Neural progenitor cell (in vitro differentiated cells): ENCODE results near the gene SLC4A1AP. TPM values are rescaled to one million over a fixed set of nuclear protein-coding genes. Genes with fewer than 3 reads are reported as not detected.
"Not testable (repeated sequence)": the region's sequence is repeated elsewhere in the genome, so short reads cannot be mapped to it uniquely, and the experiment has no call there.

Experiments used
- DNase-seq: peaks from one replicate; pipeline ENCODE4 v3.0.0-alpha.2; 2016; ENCODE audit warnings: low spot score
- H2AFZ ChIP-seq: fragments of 200-600 bp; sonication (generic); replicated peaks from 2 replicates; pipeline ENCODE4 v1.6.1; 2016; ENCODE audit warnings: antibody characterized with exemption
- H3F3A ChIP-seq: fragments of 200-600 bp; sonication (generic); 2 replicates; pipeline ENCODE4 v1.6.1; 2016; ENCODE audit warnings: antibody characterized with exemption, low read depth
- H3K27ac ChIP-seq: fragments of 200-600 bp; sonication (generic); 2 replicates; pipeline ENCODE4 v1.5.1; 2016; ENCODE audit warnings: mild to moderate bottlenecking
- H3K27me3 ChIP-seq: fragments of 200-600 bp; sonication (generic); 2 replicates; pipeline ENCODE4 v1.6.1; 2016; ENCODE audit warnings: mild to moderate bottlenecking, moderate library complexity
- H3K36me3 ChIP-seq: fragments of 200-600 bp; sonication (generic); 2 replicates; pipeline ENCODE4 v1.5.1; 2016
- H3K4me1 ChIP-seq: fragments of 200-600 bp; sonication (generic); 2 replicates; pipeline ENCODE4 v1.6.1; 2016; ENCODE audit warnings: mixed run types
- H3K4me2 ChIP-seq: fragments of 200-600 bp; sonication (generic); 2 replicates; pipeline ENCODE4 v1.6.1; 2016
- H3K4me3 ChIP-seq: fragments of 200-600 bp; sonication (generic); 2 replicates; pipeline ENCODE4 v1.5.1; 2016
- H3K79me2 ChIP-seq: fragments of 200-600 bp; sonication (generic); 2 replicates; pipeline ENCODE4 v1.6.1; 2016; ENCODE audit warnings: low read depth
- H3K9ac ChIP-seq: fragments of 200-600 bp; sonication (generic); 2 replicates; pipeline ENCODE4 v1.6.1; 2016
- H3K9me3 ChIP-seq: fragments of 200-600 bp; sonication (generic); 2 replicates; pipeline ENCODE4 v1.5.1; 2016; ENCODE audit warnings: low read depth
- H4K20me1 ChIP-seq: fragments of 200-600 bp; sonication (generic); 2 replicates; pipeline ENCODE4 v1.6.1; 2016; ENCODE audit warnings: low read depth
- H3K27ac Mint-ChIP-seq: 3 replicates; pipeline ENCODE4 v1.8.0; 2021; ENCODE audit warnings: mixed read lengths
- H3K27me3 Mint-ChIP-seq: 2 replicates; pipeline ENCODE4 v1.8.0; 2022; ENCODE audit warnings: low read depth, mild to moderate bottlenecking, inconsistent platforms, moderate library complexity, mixed read lengths; ENCODE audit not compliant: insufficient read depth
- H3K36me3 Mint-ChIP-seq: 3 replicates; pipeline ENCODE4 v1.8.0; 2021; ENCODE audit warnings: mixed read lengths
- H3K4me1 Mint-ChIP-seq: 3 replicates; pipeline ENCODE4 v1.8.0; 2021; ENCODE audit warnings: mixed read lengths
- H3K4me3 Mint-ChIP-seq: 3 replicates; pipeline ENCODE4 v1.8.0; 2021; ENCODE audit warnings: mild to moderate bottlenecking, moderate library complexity, mixed read lengths
- H3K9me3 Mint-ChIP-seq: 3 replicates; pipeline ENCODE4 v1.8.0; 2020; ENCODE audit warnings: mixed read lengths
- CTCF ChIP-seq: fragments of 200-600 bp; sonication (generic); IDR thresholded peaks from 2 replicates; pipeline ENCODE4 v1.5.1; 2017; ENCODE audit warnings: antibody characterized with exemption, mild to moderate bottlenecking
- EZH2 ChIP-seq: fragments of 200-600 bp; sonication (generic); IDR thresholded peaks from 2 replicates; pipeline ENCODE4 v1.6.1; 2017; ENCODE audit warnings: antibody characterized with exemption, mild to moderate bottlenecking, moderate library complexity
- EZH2phosphoT487 ChIP-seq: fragments of 200-600 bp; sonication (generic); IDR thresholded peaks from 2 replicates; pipeline ENCODE4 v1.6.1; 2017; ENCODE audit warnings: antibody characterized with exemption
- total RNA-seq: library from RNA; depleted of rRNA; stranded (reverse); fragments of >200 nt; gene quantifications from 2 replicates; pipeline ENCODE4 v1.2.3, GENCODE V29; 2015; ENCODE audit warnings: low replicate concordance

SLC4A1AP gene
- total RNA-seq, 1 donor from 2014 or later: 32.2 TPM

DNA sequence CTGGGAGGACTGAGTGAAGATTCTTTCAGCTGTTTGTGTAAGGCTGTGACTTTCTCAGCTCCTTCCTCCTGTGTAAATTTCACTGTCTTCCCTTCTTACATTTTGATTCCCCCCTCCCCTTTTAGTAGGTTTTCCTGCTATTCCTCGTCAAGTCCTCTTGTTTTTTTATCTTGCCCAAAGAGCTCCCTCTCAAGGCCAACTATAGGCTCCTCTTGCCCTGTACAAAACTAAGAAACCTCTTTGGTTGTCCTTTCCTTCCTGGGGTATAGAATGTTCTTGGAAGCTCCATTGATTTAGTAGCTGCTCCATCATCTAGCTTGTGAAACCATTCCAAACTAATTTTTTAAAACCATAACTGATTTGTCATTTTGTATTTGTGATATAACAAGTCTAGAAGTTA lies 42.2 kb upstream of the SLC4A1AP start:
- Histone ChIP-seq H3K27me3 (no peaks in the 10 kb centered on the region), H3K9ac (no peak overlapping the region), H3F3A (peaks cover 10% of the 10 kb centered on the region), H4K20me1 (no peaks in the 10 kb centered on the region), H2AFZ (no peak overlapping the region), H3K79me2 (no peaks in the 10 kb centered on the region), H3K9me3 (no peaks in the 10 kb centered on the region), H3K36me3 (no peaks in the 10 kb centered on the region), H3K27ac (no peak overlapping the region), H3K4me1 (no peaks in the 10 kb centered on the region), H3K4me3 (no peak overlapping the region), H3K4me2 (no peak overlapping the region)
- no peak for DNase-seq
- Mint-ChIP-seq H3K4me3 (no peak overlapping the region), H3K27me3 (no peaks in the 10 kb centered on the region), H3K27ac (no peak overlapping the region), H3K4me1 (no peaks in the 10 kb centered on the region), H3K9me3 (no peaks in the 10 kb centered on the region), H3K36me3 (peaks cover 21% of the 10 kb centered on the region)
- TF ChIP-seq EZH2: no peak
- TF ChIP-seq EZH2phosphoT487: no peak
- TF ChIP-seq CTCF: no peak

DNA sequence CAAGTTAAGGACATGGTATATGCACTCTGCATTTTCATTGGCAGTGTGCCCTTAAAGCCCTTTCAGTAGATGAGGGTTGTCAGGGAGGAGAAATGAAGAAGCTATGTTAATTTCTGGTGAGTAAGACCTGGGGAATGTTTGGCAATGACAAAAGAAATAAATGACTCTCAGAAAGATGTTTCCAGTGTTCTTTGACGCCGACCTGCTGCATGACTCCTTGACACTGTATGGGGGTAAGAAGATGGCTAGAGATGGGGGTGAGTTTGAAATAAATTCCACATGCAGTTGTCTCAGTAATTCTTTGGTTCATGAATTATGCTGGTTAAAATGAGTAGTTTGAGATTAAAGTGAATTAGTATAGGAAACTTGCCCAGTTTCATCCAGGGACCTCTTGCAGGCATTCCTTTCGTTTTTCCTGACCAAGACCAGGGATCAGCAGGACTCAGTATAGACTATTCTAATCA lies 40.7 kb upstream of the SLC4A1AP start:
- H3K9me3 ChIP-seq: no peaks in the 10 kb centered on the region
- Mint-ChIP-seq H3K4me3 (no peak overlapping the region), H3K36me3 (peaks cover 14% of the 10 kb centered on the region), H3K27ac (no peak overlapping the region), H3K27me3 (no peaks in the 10 kb centered on the region), H3K4me1 (peaks cover 6% of the 10 kb centered on the region), H3K9me3 (no peaks in the 10 kb centered on the region)
- no peaks in the 10 kb centered on the region for H3K79me2 ChIP-seq
- no peak overlapping the region for H3K27ac ChIP-seq
- no peaks in the 10 kb centered on the region for H3K36me3 ChIP-seq
- H3K4me2 ChIP-seq: no peak overlapping the region
- H3K4me1 ChIP-seq: no peaks in the 10 kb centered on the region
- TF ChIP-seq EZH2 (no peak), CTCF (no peak), EZH2phosphoT487 (no peak)
- H3K4me3 ChIP-seq: no peak overlapping the region
- no peak overlapping the region for H3K9ac ChIP-seq
- no peaks in the 10 kb centered on the region for H4K20me1 ChIP-seq
- DNase-seq: no peak
- peaks cover 10% of the 10 kb centered on the region for H3F3A ChIP-seq
- H2AFZ ChIP-seq: no peak overlapping the region
- H3K27me3 ChIP-seq: no peaks in the 10 kb centered on the region

GRCh38 chr2:27624943-27625342 lies 38.7 kb upstream of the SLC4A1AP start:
- H3K4me3 Mint-ChIP-seq: no peak overlapping the region
- H3K4me2 ChIP-seq: no peak overlapping the region
- peaks cover 8% of the 10 kb centered on the region for H3K79me2 ChIP-seq
- no peaks in the 10 kb centered on the region for H4K20me1 ChIP-seq
- peaks cover 11% of the 10 kb centered on the region for H3K36me3 Mint-ChIP-seq
- no peaks in the 10 kb centered on the region for H3K4me1 ChIP-seq
- no peaks in the 10 kb centered on the region for H3K27me3 Mint-ChIP-seq
- no peaks in the 10 kb centered on the region for H3K27me3 ChIP-seq
- H3F3A ChIP-seq: peaks cover 10% of the 10 kb centered on the region
- H3K4me3 ChIP-seq: no peak overlapping the region
- DNase-seq: no peak
- no peak overlapping the region for H2AFZ ChIP-seq
- H3K36me3 ChIP-seq: no peaks in the 10 kb centered on the region
- TF ChIP-seq EZH2phosphoT487 (no peak), EZH2 (no peak), CTCF (no peak)
- H3K9me3 Mint-ChIP-seq: no peaks in the 10 kb centered on the region
- no peak overlapping the region for H3K27ac ChIP-seq
- H3K4me1 Mint-ChIP-seq: peaks cover 9% of the 10 kb centered on the region
- no peak overlapping the region for H3K27ac Mint-ChIP-seq
- H3K9ac ChIP-seq: no peak overlapping the region
- H3K9me3 ChIP-seq: no peaks in the 10 kb centered on the region

DNA sequence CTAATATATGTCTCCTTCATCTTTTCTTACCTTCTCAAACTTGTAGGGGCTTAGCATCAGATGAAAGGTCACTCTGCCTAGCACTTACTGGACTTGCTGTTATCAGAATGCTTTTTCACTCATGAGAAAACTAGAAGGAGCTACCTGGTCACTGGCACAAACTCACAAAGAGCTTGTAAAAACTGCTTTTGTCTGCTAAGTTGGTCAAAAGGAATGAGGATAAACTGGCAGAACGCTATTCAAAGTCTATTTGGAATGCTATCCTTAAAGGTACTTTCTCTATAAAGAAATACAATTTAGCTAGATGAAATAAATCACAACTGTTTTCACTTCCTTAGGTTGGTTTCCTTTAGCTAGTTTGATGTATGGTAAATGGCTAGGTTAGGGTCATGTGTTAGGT lies 37.4 kb upstream of the SLC4A1AP start:
- H3K27ac ChIP-seq, H3K27ac Mint-ChIP-seq, H3K4me2 ChIP-seq, H3K9ac ChIP-seq, H4K20me1 ChIP-seq, H3K4me3 Mint-ChIP-seq, H3K36me3 ChIP-seq, H3K9me3 ChIP-seq, H3K4me1 ChIP-seq, H3K4me3 ChIP-seq, H3K9me3 Mint-ChIP-seq, DNase-seq, H3K27me3 Mint-ChIP-seq, H3K27me3 ChIP-seq, H2AFZ ChIP-seq, H3F3A ChIP-seq, H3K4me1 Mint-ChIP-seq: not testable (repeated sequence)
- peaks cover 11% of the 10 kb centered on the region for H3K36me3 Mint-ChIP-seq
- H3K79me2 ChIP-seq: peaks cover 10% of the 10 kb centered on the region

DNA sequence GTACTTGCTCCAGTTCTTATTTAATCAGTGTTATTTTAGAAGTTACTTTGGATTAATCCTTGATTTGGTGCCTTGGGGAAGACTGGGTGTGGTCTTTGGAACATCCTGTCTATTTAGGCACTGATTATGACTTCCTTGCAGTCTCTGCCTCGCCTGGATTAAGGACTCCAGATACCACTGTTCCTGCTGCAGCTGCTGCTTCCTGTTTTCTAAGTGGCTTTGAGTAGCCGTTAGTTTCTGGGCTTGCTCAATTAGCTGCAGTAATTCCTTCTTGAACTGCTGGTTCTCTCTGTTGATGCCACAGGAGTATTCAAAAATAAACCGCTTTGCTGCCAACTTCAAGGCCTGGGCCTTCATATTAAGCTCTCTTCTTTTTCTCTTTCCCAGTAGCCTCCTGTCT lies 36.8 kb upstream of the SLC4A1AP start:
- H3K9ac ChIP-seq, H3K27ac Mint-ChIP-seq, H3K9me3 Mint-ChIP-seq, H3K4me3 ChIP-seq, H3K4me2 ChIP-seq, H2AFZ ChIP-seq, H3K4me1 ChIP-seq, H3K4me1 Mint-ChIP-seq, H4K20me1 ChIP-seq, H3F3A ChIP-seq, H3K36me3 ChIP-seq, H3K4me3 Mint-ChIP-seq, H3K27me3 ChIP-seq, H3K27ac ChIP-seq, H3K9me3 ChIP-seq, DNase-seq, H3K27me3 Mint-ChIP-seq: not testable (repeated sequence)
- peaks cover 10% of the 10 kb centered on the region for H3K79me2 ChIP-seq
- peaks cover 10% of the 10 kb centered on the region for H3K36me3 Mint-ChIP-seq
